K562 (cell line): Measurements from ENCODE around the gene ATP13A2. TPM values are rescaled to one million over a fixed set of nuclear protein-coding genes. Genes with fewer than 3 reads are reported as not detected.
A peak's percentile ranks its signal among the peaks of the same experiment; 100 is the strongest.

Experiments used
- ATAC-seq: fragments of 200-7000 bp; cut with Tn5 transposase; 3 replicates; pipeline ENCODE4 v1.9.1; 2020; ENCODE audit warnings: moderate library complexity
- BruUV-seq: library from RNA; stranded (reverse); fragments of 400-500 nt; replicated peaks from 2 replicates; lab custom pipeline; 2021; lab: Mats Ljungman, UMichigan
- CTCF ChIA-PET: fragments of 300-600 bp; formaldehyde crosslinking; extraction: SDS; loops from one replicate; lab custom pipeline; 2021; ENCODE audit warnings: low intra/inter-chr PET ratio; lab: Yijun Ruan, JAX
- POLR2A ChIA-PET: fragments of 300-600, 350-650 bp; sonication (Branson Sonifier 250); formaldehyde crosslinking; extraction: SDS; loops from one replicate; lab custom pipeline; 2021; ENCODE audit warnings: antibody characterized with exemption, inconsistent platforms; lab: Yijun Ruan, JAX
- DNase-seq, 4 experiments: peaks; one replicate each; pipeline versions ENCODE4 v3.0.0 to v3.0.0-alpha.2; 2011 to 2018; ENCODE audit warnings: low spot score in 3 of 4, mixed read lengths in 3 of 4; ENCODE audit errors: extremely low read depth in 1 of 4
- FAIRE-seq: peaks from 2 replicates; lab custom pipeline; 2011; peaks lifted over from hg19 to GRCh38; lab: Jason Lieb, UNC
- H2AFZ ChIP-seq: 2 replicates; pipeline ENCODE4 v1.6.0; 2011; ENCODE audit warnings: low read depth, low read length, control low read depth, inconsistent platforms
- H3K27ac ChIP-seq: fragments of 200-600 bp; 3 replicates; pipeline ENCODE4 v1.8.0; 2011; ENCODE audit warnings: low read depth, mild to moderate bottlenecking, control low read depth, inconsistent platforms, low read length, moderate library complexity, mixed read lengths; ENCODE audit errors: extremely low read depth
- H3K27me3 ChIP-seq, 2 experiments: fragments of 300-600 bp in 1 of 2; 2 replicates in 1 of 2; 3 replicates in 1 of 2; pipeline versions ENCODE4 v1.6.0 to v1.8.0; 2011; ENCODE audit warnings: inconsistent platforms in 2 of 2, low read length in 2 of 2, mild to moderate bottlenecking in 1 of 2, mixed read lengths in 1 of 2, moderate library complexity in 1 of 2; ENCODE audit not compliant: control insufficient read depth in 2 of 2, insufficient read depth in 2 of 2
- H3K36me3 ChIP-seq: fragments of 300-600 bp; 3 replicates; pipeline ENCODE4 v1.8.0; 2011; ENCODE audit warnings: mild to moderate bottlenecking, low read length, inconsistent platforms; ENCODE audit not compliant: control insufficient read depth, insufficient read depth
- H3K4me1 ChIP-seq, 2 experiments: fragments of 200-600 bp in 1 of 2; replicated peaks in 1 of 2; 2 replicates in 1 of 2; 3 replicates in 1 of 2; pipeline versions ENCODE4 v1.5.1 to v1.8.0; 2011; ENCODE audit warnings: inconsistent platforms in 2 of 2, low read length in 2 of 2, mild to moderate bottlenecking in 1 of 2, mixed read lengths in 1 of 2, moderate library complexity in 1 of 2; ENCODE audit not compliant: control insufficient read depth in 2 of 2, insufficient read depth in 2 of 2
- H3K4me2 ChIP-seq: 2 replicates; pipeline ENCODE4 v1.6.1; 2011; ENCODE audit warnings: low read length, control low read depth, inconsistent platforms, mixed read lengths; ENCODE audit not compliant: insufficient read depth
- H3K4me3 ChIP-seq: fragments of 200-600 bp; sonication (generic), shearing (Covaris generic); 2 replicates; pipeline ENCODE4 v1.5.1; 2016; ENCODE audit warnings: control low read depth, inconsistent platforms
- H3K79me2 ChIP-seq: fragments of 200-600 bp; 3 replicates; pipeline ENCODE4 v1.8.0; 2011; ENCODE audit warnings: low read length, inconsistent platforms; ENCODE audit not compliant: control insufficient read depth, insufficient read depth
- H3K9ac ChIP-seq, 2 experiments: 2 replicates each; pipeline versions ENCODE4 v1.6.0 to v1.6.1; 2011; ENCODE audit warnings: low read depth in 2 of 2, low read length in 2 of 2, control low read depth in 1 of 2, inconsistent platforms in 1 of 2, mild to moderate bottlenecking in 1 of 2, mixed read lengths in 1 of 2; ENCODE audit not compliant: insufficient read depth in 1 of 2
- H3K9me1 ChIP-seq: one replicate; pipeline ENCODE4 v1.6.0; 2011; ENCODE audit warnings: inconsistent platforms, mild to moderate bottlenecking, low read length, moderate library complexity; ENCODE audit not compliant: control insufficient read depth, insufficient read depth
- H3K9me3 ChIP-seq: replicated peaks from 2 replicates; pipeline ENCODE4 v1.5.1; 2011; ENCODE audit warnings: low read depth, low read length, inconsistent platforms; ENCODE audit not compliant: control insufficient read depth, insufficient read depth
- H4K20me1 ChIP-seq: replicated peaks from 2 replicates; pipeline ENCODE4 v1.6.1; 2011; ENCODE audit warnings: low read length, inconsistent platforms, mixed read lengths; ENCODE audit not compliant: control insufficient read depth, insufficient read depth
- BCOR ChIP-seq: fragments of 450-650 bp; IDR thresholded peaks from 2 replicates; pipeline ENCODE4 v1.6.1; 2016
- CHD4 ChIP-seq: fragments of 200-600 bp; sonication (generic); IDR thresholded peaks from 3 replicates; pipeline ENCODE4 v1.6.1; 2012; ENCODE audit warnings: low read depth, mild to moderate bottlenecking, mixed read lengths, low read length, inconsistent platforms; ENCODE audit not compliant: insufficient read depth, insufficient replicate concordance, poor library complexity, severe bottlenecking
- DNMT1 ChIP-seq: fragments of 450-650 bp; IDR thresholded peaks from 2 replicates; pipeline ENCODE4 v1.6.1; 2016; ENCODE audit warnings: antibody characterized with exemption, mild to moderate bottlenecking
- E2F3 ChIP-seq: fragments of 250-450 bp; sonication (Bioruptor Pico); IDR thresholded peaks from 2 replicates; pipeline ENCODE4 v1.4.0; 2020; ENCODE audit warnings: mild to moderate bottlenecking
- HMG20A ChIP-seq: fragments of 450-650 bp; formaldehyde crosslinking; conservative IDR thresholded peaks from 2 replicates; pipeline ENCODE4 v1.4.0; 2020; ENCODE audit warnings: mild to moderate bottlenecking, mixed read lengths
- MLX ChIP-seq, 2 experiments: fragments of 450-650 bp in 1 of 2; sonication (generic) in 1 of 2; formaldehyde crosslinking; conservative IDR thresholded peaks; 2 replicates each; pipeline versions ENCODE4 v1.4.0 to v1.8.1; 2020 to 2022; ENCODE audit warnings: mild to moderate bottlenecking in 1 of 2, missing genetic modification reagents in 1 of 2
- PTBP1 ChIP-seq: fragments of 200-400 bp; formaldehyde crosslinking; IDR thresholded peaks from 2 replicates; pipeline ENCODE4 v1.6.1; 2017; ENCODE audit warnings: low read depth, low read length
- RB1 ChIP-seq: fragments of 450-650 bp; IDR thresholded peaks from 2 replicates; pipeline ENCODE4 v1.6.1; 2017; ENCODE audit warnings: low read depth, mild to moderate bottlenecking
- ZNF143 ChIP-seq: sonication (generic); formaldehyde crosslinking; IDR thresholded peaks from 2 replicates; pipeline ENCODE4 v1.9.0; 2022; ENCODE audit warnings: mild to moderate bottlenecking, missing genetic modification reagents
- ZNF583 ChIP-seq: fragments of 250-450 bp; sonication (Bioruptor Pico); IDR thresholded peaks from 2 replicates; pipeline ENCODE4 v1.4.0; 2020
- ZNF76 ChIP-seq: fragments of 250-450 bp; sonication (Bioruptor Pico); IDR thresholded peaks from 2 replicates; pipeline ENCODE4 v1.4.0; 2020; ENCODE audit warnings: mild to moderate bottlenecking, moderate library complexity, borderline replicate concordance
- WGBS: fragments of 100-300 bp; shearing (Covaris generic); methylation state at CpG from one replicate; pipeline ENCODE4 v1.1.6; 2016; ENCODE audit warnings: low coverage, mixed read lengths; ENCODE audit not compliant: insufficient coverage; ENCODE audit errors: missing lambda C conversion rate; 5-methylcytosine and 5-hydroxymethylcytosine counted together
- in situ Hi-C: fragments of 300-500 bp; cut with MboI; formaldehyde crosslinking; loops from 4 replicates; pipeline ENCODE4 v1.15.0; 2018; ENCODE audit warnings: inconsistent platforms, mixed read lengths
- intact Hi-C: fragments of 100-400 bp; cut with micrococcal nuclease; formaldehyde crosslinking; loops from 2 replicates; pipeline ENCODE4 v1.14.2; 2022
- polyA plus RNA-seq, 8 experiments: library from polyadenylated mRNA; depleted of rRNA in 4 of 8; stranded (reverse) in 5 of 8; unstranded in 3 of 8; fragments of >200 nt; fragmentation: Nextera tagmentation in 2 of 8; fragmentation: Illumina TruSeq in 1 of 8; extraction: Ambion mirVana in 2 of 8; extraction: Trizol in 1 of 8; gene quantifications; 2 replicates each; pipeline versions ENCODE4 v1.2.1 to v1.2.3, GENCODE V29; 2011 to 2014; ENCODE audit warnings: inconsistent platforms in 1 of 8, missing spikeins in 1 of 8
- total RNA-seq, 7 experiments: library from RNA; depleted of rRNA in 6 of 7; stranded (reverse); fragments of >200 nt in 6 of 7; fragmentation: Illumina TruSeq in 2 of 7; extraction: Trizol in 2 of 7; gene quantifications; 2 replicates each; pipeline versions ENCODE4 v1.2.1 to v1.2.3, GENCODE V29; 2011 to 2021; ENCODE audit warnings: low replicate concordance in 1 of 7
- TF ChIP-seq, protein P1 (sequence below), 2 experiments: IDR thresholded peaks; 2 replicates each; pipeline ENCODE4 v1.6.1; 2012; ENCODE audit warnings: improper control_type of control experiment in 2 of 2, low read depth in 2 of 2, low read length in 2 of 2, borderline replicate concordance in 1 of 2
- TF ChIP-seq, protein P2 (sequence below): sonication (generic); formaldehyde crosslinking; IDR thresholded peaks from 2 replicates; pipeline ENCODE4 v1.8.0; 2022; ENCODE audit warnings: mild to moderate bottlenecking, missing genetic modification reagents, borderline replicate concordance

The ATP13A2 gene
- total and polyA plus RNA-seq, 9 of the 15 experiments (the other 6 are each of a cell fraction or from before 2014, with no cell fraction given): 0.36 to 56.3 (median 16.3) TPM

- peak; percentile 87; the same call in 1 of the 2 replicates for TF ChIP-seq PTBP1
These were observed 7.0 kb downstream of the ATP13A2 start (continued) for GRCh38 chr1:17004466-17005364.

DNA sequence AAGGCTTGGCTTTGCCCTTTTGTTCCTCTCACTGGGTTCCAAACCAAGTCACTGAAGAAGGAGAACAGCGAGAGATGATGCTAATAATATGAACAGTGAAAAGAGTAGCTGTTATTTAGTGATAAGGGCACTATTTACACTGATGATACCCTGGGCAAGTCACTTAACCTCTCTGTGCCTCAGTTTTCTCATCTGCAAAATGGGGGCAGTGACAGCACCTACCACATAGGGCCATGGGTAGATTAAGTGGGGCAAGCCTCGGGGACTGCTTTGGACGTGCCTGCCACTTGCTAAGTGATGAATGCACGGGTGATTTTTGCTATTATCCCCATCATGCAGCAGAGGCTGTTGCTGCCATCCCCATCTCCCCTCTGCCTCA is 9.2 kb downstream of the ATP13A2 start:
- Histone ChIP-seq H3K4me1 (peaks cover 0 to 20% of the 10 kb centered on the region in 2 experiments; a peak in 2 of 5 replicates), H3K9me3 (no peaks in the 10 kb centered on the region), H3K27me3 (no peaks in the 10 kb centered on the region), H3K9me1 (no peaks in the 10 kb centered on the region), H3K27ac (no peak overlapping the region), H3K79me2 (no peaks in the 10 kb centered on the region), H2AFZ (no peak overlapping the region), H3K4me2 (no peak overlapping the region), H3K36me3 (peaks cover 35% of the 10 kb centered on the region; the same call in 2 of the 3 replicates), H3K9ac (no peak overlapping the region), H3K4me3 (no peak overlapping the region), H4K20me1 (no peaks in the 10 kb centered on the region)
- ChIA-PET CTCF (no interaction called here), POLR2A (interaction anchor here (0.6 to 1.2 kb wide), 3 partner anchors 10 to 48 kb away, joined by 3 to 5 read pairs (median 3); no protein-coding TSS in a partner anchor)
- intact Hi-C loops (no loop called here), in situ Hi-C loops (no loop called here)
- WGBS: 58% methylated on average over 4 of the region's 4 CpGs
- DNase-seq: no peak
- no peak for FAIRE-seq
- BruUV-seq: no TSS peak
- ATAC-seq: no peak
- no peak for TF ChIP-seq ZNF76 (CRISPR knock-in tag)
- TF ChIP-seq E2F3: no peak
- TF ChIP-seq, protein P1, sequence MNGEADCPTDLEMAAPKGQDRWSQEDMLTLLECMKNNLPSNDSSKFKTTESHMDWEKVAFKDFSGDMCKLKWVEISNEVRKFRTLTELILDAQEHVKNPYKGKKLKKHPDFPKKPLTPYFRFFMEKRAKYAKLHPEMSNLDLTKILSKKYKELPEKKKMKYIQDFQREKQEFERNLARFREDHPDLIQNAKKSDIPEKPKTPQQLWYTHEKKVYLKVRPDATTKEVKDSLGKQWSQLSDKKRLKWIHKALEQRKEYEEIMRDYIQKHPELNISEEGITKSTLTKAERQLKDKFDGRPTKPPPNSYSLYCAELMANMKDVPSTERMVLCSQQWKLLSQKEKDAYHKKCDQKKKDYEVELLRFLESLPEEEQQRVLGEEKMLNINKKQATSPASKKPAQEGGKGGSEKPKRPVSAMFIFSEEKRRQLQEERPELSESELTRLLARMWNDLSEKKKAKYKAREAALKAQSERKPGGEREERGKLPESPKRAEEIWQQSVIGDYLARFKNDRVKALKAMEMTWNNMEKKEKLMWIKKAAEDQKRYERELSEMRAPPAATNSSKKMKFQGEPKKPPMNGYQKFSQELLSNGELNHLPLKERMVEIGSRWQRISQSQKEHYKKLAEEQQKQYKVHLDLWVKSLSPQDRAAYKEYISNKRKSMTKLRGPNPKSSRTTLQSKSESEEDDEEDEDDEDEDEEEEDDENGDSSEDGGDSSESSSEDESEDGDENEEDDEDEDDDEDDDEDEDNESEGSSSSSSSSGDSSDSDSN (IDR thresholded peaks at IDR 0.05; ENCODE audit: borderline replicate concordance in 1 of 2, low read depth in 2 of 2, low read length in 2 of 2): no peak
- no peak for TF ChIP-seq ZNF143 (CRISPR knock-in tag)
- no peak for TF ChIP-seq ZNF583
- peak; percentile 68 for TF ChIP-seq CHD4
- TF ChIP-seq DNMT1: no peak
- TF ChIP-seq HMG20A: no peak
- TF ChIP-seq RB1: no peak
- TF ChIP-seq BCOR: peak; percentile 96
- TF ChIP-seq, protein P2, sequence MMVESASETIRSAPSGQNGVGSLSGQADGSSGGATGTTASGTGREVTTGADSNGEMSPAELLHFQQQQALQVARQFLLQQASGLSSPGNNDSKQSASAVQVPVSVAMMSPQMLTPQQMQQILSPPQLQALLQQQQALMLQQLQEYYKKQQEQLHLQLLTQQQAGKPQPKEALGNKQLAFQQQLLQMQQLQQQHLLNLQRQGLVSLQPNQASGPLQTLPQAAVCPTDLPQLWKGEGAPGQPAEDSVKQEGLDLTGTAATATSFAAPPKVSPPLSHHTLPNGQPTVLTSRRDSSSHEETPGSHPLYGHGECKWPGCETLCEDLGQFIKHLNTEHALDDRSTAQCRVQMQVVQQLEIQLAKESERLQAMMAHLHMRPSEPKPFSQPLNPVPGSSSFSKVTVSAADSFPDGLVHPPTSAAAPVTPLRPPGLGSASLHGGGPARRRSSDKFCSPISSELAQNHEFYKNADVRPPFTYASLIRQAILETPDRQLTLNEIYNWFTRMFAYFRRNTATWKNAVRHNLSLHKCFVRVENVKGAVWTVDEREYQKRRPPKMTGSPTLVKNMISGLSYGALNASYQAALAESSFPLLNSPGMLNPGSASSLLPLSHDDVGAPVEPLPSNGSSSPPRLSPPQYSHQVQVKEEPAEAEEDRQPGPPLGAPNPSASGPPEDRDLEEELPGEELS: no peak
- TF ChIP-seq MLX (CRISPR knock-in tag; conservative IDR thresholded peaks at IDR 0.05): no peak
